Raji (cell line): Measurements from ENCODE around the gene WWC2.

Experiments used
- POLR2A ChIP-seq: IDR thresholded peaks from 2 replicates; pipeline ENCODE4 v1.6.1; 2011; ENCODE audit warnings: low read depth, low read length, control low read depth; ENCODE audit not compliant: insufficient read depth

WWC2 gene

DNA sequence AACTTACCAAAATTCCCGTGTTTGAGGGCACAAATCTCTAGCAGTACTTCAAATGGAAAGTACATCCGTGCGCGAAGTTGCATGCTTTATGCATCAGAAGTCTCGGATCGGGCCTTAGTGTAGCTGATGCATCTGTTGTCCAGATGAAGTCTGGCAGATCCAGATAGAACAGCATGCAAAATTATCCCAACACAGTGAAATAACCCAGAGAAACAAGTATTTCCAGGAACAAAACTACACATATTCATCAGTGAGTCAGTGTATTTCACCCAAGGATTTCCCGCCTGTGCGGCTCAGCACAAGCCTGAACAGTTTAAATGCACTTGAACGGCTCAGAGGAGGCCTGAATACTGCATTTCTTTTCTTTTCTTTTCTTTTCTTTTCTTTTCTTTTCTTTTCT, 250.6 kb downstream of the WWC2 start:
- no peak for TF ChIP-seq POLR2A

DNA sequence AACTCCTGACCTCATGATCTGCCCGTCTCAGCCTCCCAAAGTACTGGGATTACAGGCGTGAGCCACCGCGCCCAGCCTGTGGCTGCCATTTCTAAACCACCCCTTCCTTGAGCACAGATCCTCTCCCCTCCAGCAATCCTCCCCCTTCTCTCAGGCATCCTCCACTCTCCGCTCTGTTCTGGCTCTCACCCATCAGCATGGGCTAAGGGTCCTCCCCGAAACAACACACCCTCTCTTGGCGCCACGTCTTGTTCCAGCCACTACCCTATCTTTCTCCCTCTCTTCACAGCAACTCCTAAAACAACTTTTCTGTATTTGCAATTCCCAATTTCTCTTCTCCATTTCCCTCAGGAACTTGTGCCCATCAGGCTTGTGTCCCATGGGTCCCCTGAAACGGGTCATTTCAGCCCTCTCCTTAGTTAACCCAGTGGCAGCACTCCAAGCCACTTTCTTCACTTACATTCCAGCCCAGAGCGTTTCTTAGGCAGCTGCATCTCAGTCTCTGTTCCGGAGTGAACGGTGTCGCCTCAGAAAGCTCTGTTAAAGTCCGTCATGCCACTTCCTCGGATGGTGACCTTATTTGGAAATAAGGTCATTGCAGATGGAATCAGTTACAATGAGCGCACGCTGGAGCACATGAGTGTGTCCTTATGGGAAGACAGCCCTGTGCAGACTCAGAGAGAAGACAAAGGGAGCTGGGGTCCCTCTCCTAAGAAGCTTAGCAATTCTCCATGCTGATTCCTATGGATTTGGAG, 251.4 kb downstream of the WWC2 start:
- TF ChIP-seq POLR2A, result no peak

DNA sequence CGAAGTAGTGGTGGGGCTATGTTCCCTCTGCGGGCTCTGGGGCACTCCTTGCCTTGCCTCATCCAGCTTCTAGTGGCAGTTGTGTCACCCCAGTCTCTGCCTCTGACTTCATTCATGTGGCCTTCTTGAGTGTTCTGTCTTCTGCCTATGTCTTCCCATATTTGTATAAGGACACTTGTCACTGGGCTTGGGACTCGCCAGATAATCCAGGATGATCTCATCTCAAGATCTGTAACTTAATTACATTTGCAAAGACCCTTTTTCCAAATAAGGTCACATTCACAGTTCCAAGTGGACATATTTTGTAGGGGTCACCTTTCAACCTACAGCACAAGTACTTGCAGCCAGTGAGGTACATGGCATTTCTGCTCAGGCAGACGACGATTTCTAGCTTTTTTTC, 253.5 kb downstream of the WWC2 start:
- TF ChIP-seq POLR2A, result no peak

DNA sequence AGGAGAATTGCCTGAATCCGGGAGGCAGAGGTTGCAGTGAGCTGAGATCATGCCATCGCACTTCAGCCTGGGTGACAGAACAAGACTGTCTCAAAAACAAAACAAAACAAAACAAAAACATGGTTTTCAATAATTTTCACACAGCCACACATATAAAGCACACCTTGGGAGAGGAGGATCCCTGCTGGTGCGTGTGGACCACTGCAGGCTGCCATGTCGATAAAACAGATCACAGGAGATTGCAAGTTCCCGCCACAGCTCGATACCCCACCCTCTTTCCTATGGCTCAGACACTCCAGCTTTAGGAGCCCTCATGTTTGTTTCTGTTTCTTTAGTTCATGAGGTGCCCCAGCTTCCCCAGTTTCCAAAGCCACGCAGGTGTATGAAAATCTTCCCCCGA, 254.5 kb downstream of the WWC2 start:
- TF ChIP-seq POLR2A, result no peak

DNA sequence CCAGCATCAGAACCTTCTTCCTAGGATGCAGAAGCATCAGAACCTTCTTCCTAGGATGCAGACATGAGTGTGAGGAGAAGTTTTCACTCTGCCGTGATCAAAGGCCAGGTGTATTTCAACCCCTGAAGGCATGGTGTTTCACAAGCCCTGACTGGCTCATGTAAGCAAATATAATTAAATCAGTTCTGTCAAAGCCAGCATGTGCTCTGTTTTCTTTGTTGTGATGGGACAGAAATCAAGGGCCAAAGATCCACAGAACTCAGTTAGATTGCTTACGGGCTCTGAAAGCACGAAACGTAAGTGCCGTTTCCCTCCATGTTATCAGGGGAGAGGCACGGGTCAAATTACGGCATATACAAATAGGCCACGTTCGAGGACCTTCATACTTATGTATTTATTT, 255.2 kb downstream of the WWC2 start:
- no peak for TF ChIP-seq POLR2A

DNA sequence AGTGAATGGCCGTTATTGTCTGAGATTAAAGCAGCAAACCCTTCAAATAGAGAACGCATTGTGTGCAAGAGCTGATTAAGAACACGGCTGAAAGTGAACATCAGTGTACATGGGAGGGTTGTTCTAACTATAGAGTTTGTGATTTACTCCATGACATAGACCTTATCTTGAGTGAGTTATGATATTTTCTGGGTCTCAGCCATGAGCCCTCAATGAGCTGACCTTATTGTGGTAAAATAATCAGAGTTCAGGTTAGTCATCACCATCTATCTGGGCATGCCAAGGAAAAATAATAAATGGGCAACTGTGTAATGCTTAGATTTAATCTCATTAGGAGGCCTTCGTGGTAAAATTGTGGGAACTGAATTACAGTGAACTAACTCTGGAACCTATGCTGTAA, 256.3 kb downstream of the WWC2 start:
- TF ChIP-seq POLR2A, result no peak

DNA sequence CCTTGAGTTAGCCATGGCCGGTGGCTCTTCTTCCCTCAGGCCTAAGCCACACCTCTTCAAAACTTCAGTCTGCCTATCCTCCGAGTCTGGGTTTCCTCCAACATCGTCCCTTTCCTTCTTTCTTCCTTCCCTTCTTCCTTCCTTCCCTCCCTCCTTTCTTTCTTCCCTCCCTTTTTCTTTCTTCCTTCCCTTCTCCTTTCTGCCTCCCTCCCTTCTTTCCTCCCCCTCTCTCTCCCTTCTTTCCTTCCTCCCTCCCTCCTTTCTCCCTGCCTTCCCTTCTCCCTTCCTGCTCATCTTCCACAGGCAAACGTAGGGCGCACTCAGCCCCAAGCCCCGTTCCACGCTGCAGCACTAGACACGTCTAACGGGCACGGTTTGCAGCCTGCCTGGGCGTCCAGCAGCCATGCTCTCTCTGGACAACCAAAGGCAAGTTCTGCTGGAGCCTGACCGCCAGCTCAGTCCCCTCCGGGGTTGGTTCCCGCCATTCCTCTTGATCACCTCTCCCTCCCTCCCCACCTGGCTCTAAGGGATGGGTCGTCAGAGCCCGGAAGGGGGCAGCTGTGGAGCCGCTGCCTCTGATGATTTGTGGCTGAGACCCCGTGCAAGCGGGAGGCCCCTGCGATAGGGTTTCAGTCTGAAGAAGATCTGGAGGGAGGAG, 257.2 kb downstream of the WWC2 start:
- no peak for TF ChIP-seq POLR2A

DNA sequence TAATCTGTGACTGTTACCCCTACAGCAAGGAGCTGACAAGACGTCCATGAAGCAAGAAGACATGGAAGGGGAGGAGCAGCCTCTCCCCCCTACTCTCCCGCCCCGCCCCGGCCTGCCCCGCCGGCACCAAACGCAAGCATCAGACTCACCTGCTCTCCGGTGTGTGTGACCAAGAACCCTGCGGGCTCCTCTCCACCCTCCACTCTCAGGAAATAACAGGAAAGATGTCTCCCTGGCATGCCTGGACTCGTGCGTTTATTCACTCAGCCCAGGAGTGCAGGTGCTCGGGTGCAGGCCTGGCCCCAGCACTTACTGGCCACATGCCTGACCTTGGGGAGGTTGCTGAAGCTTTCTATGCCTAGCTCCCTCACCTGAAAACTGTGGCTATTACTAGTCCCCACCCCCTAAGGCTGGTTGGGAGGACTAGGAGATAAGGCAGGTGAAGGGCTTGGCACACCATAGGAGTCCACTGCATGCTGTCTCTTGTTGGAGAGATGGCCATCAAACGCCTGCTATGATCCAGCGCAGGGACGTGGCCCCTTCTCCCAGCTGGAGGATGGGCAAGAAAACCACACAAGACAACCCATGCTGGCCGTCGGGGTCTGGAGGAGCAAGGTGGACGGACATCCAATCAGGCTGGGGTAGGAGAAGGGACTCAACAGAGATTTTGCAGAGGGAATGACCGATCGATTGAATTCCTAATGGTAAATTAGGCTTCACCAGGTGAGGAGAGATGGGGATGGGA, 258.0 kb downstream of the WWC2 start:
- TF ChIP-seq POLR2A, result no peak

DNA sequence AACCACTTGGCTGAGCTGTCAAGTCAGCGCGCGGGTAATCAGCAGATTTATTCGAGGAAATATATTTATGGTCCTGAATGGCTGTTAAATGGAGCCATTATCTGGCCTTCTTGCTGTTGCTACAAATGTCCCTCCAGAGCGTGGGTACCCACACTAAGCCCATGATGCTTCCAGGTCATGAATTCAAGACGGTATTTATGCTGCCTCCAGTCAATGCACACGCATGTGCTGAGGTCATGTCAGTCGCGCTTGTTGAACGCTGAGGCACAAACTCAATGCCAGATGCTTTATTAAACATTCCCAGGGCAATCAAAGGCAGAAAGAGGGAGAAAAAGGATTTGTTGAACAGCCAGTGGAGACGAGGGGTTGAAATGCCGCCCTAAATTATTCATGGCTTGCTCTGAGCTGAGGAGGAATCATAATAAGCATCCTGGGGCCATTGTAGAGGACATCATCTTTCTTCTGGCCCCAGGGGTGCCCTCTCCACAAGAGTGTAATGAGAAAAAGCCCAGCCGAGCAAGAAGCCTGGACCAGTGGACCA, 259.2 kb downstream of the WWC2 start:
- TF ChIP-seq POLR2A, result no peak

DNA sequence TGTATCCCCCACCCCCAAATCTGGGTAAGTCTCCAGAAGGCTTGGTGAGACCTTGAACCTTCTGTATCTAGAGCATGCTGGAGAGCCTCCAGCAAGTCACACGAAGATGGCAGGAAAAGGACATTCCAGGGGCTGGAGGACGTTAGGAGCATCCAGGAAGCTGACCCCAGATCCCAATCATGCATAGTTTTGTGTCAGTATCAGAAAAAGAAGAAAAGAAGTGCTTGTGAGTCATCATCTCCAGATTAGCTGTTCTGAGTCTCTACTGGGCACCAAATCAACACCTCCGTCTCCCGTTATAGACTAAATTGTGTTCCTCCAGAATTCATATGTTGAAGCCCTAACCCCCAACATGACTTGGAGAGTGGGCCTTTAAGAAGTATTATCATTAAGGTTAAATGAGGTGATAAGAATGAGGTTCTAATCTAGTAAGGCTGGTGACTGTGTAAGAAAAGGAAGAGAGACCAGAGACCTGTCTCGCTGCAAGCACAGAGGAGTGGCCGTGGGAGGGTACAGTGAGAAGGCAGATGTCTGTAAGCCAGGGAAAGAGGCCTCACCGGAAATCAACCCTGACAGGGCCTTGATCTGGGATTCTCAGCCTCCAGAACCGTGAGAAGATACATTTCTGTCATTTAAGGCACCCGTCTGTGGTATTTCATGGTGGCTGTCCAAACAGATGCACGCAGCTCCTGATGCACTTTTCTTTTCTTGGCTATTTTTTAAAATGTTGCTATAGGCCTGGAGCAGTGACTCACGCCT, 261.3 kb downstream of the WWC2 start:
- TF ChIP-seq POLR2A, result no peak

DNA sequence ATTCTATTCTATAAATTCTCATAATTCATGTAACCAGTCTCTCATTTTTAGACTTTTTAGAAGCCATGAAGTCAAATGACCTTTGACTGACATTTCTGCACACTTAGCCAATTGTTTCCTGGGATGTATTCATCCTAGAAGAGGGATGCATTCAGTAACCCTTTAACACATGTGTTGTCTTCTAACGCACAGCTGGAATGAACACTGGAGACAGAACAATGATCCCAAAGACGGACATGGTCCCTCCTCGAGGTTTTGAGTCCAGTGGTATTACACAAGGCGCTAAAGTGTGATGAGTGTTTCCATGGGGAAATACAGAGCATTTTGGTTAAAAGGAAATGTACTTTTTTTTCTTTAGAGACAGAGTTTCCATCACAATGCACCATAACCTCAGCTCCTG, 263.0 kb downstream of the WWC2 start:
- no peak for TF ChIP-seq POLR2A

DNA sequence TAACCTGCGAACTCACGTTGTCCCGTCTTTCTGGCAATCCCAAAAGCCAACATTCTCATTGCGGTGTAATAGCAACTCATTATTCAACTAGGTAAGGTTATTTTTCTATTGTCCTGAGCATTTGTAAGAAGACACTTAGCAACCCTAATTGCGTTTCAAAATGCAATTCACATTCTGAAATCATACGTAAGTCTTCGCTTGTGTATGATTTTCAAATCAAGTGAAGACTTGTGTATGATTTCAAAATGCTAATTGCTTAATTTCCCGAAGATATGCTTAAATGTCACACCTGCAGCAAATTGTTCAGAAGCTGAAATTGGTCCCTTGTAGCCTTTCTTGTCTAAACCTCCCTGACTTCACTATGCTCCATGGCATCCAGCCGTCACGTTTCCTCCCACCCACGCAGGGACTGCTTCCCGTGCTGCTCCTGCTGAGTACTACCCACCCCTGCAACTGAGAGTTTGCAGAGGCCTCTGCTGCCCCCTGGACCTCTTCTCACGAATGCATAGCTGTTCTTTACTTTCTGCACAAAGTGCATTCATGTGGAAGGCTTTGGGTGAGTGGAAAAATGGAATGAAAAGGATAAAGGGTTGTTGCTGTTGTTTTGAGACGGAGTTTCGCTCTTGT, 264.0 kb downstream of the WWC2 start:
- no peak for TF ChIP-seq POLR2A

DNA sequence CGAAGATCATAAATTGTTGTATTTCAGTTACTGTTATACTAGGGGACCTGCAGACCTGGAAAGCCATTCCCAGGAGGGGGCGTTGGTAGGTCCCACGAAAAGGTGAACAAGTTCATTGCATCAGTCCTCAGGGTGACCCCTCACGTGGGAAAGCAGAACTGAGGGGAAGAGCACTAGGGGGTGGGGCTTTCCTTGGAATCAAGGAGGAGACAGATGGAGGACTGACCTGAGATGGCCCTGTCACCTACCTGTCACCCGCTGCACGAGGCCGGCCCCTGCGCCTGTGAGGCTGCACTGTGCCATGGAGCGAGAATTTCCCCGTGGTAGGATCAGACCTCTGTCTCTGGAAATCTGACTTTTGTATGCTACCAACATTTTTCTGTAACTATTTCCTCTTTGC, 265.0 kb downstream of the WWC2 start:
- TF ChIP-seq POLR2A, result no peak

DNA sequence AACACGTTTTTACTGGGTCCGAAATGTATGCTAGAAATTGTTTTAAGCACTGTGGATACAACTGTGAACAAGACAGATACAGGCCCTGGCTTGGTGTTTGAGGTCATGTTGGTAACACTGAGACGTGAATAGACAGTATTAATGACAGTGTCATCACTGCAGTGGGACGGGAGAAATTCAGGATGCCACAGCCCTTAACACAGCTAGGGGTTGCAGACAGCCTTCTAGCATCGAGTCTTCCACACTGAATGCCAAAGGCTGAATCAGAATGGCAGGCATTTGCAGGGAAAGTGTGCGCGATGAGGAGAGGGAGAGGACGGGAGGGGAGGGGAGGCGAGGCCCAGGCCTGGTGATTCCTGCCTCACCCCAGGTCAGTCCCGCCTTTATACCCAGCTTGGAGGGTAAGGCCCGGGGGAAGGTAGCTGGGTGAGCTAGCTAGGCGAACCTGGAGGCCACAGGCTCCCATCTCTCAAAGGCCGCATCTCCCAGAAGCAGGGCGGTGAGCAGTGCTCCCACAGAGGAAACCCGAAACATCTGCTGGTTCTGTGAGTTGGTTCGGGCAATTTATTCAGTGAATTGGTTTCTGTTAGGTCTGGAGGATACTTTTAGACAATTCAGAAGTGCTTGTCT, 267.3 kb downstream of the WWC2 start:
- TF ChIP-seq POLR2A, result no peak

DNA sequence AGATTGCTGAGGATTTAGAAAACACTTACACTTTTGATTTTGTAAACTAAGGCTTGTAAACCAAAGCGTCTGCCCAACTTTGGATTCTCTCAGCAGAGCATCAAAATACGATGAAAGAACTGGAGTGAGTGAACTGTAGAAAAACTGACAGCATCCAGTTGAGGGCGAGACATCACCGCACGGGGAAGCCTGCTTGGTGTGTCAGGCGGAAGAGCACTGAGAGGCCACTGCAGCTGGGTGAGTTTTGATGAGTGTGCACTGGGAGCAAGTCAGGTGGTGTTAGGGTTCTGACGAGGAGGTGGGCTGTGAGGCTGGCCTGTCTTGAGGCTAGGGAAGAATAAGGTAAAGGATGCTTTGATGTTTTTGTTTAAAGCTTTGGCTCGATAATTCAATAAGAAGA, 270.0 kb downstream of the WWC2 start:
- no peak for TF ChIP-seq POLR2A
